Femur (tissue), 1 donor: ENCODE results near the gene CTBP2.
"Not testable (repeated sequence)": the region's sequence is repeated elsewhere in the genome, so short reads cannot be mapped to it uniquely, and the experiment has no call there.

Source experiments
- DNase-seq: peaks from one replicate; pipeline ENCODE4 v3.0.0-alpha.2; 2017

CTBP2 gene

DNA sequence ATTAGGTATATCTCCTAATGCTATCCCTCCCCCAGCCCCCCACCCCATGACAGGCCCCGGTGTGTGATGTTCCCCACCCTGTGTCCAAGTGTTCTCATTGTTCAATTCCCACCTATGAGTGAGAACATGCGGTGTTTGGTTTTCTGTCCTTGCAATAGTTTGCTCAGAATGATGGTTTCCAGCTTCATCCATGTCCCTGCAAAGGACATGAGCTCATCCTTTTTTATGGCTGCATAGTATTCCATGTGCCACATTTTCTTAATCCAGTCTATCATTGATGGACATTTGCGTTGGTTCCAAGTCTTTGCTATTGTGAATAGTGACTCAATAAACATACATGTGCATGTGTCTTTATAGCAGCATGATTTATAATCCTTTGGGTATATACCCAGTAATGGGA is 18.7 kb upstream of the CTBP2 start:
- DNase-seq = not testable (repeated sequence)

DNA sequence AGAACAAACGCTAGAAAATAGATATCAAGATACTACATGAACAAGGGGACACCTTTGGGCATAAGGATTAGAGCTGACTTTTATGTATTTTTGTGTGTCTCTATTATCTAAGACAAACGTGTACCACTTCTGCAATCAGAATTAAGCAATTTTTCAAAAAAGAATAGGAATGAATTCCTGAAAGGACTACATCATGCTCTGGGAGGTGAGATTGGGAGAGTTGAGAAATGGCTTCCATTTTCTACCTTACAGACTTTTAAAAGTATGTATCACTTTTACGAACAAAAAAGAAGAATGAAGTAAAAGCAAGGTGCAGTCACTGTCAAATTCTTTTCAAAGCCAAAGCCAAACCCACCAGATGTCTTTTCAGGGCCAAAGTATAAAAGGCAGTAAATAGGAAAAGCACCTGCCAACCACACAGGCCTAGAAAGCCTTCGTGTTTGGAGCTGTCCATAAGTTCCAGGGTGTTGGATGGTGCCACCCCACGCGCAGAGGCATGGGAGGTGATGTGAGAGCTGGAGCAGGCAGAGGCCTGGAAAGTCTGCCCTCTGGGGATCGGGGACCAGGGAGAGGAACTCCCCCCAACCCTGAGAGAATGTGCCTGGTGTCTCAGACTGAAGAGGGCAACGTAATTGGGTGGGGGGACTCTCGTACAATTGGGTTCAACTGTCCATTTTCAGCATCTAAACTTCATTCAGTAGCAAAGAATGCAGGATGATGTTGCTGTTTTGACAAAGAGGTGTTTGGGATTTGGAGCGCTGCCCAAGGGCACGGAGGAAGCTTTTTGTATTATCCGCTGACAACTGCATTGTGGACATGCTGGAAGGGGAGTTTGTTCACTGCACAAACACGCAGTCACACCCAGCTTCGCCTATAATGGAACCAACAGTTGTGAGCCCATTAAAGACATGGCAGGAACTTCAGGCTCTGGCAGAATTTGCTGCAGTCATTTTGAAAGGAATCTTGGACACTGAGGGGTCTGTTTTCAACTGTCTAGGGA is 17.6 kb upstream of the CTBP2 start:
- DNase-seq = no peak

DNA sequence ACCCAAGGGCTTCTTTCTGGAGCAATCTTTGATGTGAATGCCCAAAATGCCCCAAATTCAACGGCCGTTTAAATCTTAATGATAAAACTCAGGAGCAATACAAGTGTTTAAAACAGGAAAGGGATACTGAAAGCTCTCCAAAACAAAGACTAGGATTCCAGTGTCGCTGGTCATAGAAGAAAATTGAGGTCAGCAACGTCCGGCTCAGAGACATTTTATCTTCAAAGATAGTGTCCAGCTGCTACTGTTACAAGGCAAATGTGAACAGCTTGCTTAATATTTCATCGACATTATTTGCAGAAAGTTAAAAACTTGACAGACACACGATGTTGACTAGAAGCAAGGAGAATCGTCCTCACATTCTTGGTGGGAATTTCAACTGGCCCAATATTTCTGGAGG is 15.4 kb upstream of the CTBP2 start:
- DNase-seq = no peak

DNA sequence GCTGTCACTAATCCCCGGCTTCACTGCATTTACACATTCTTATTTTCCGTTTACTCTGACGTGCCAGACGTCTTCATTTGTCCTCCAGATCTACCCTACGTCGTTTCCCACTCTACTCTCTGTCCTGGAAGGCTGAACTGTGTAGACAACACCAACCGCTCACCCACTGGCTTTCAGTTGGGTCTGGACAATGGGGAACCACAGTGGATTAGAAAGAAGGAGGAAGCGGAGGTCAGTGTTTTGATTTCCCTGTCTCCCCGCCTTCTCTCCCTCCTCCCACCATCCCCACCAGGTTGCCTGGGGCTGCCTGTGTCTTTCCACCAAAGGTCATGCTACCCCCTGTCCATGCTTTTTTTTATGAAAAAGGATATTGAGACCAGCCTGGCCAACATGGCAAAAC is 14.0 kb upstream of the CTBP2 start:
- DNase-seq = no peak

DNA sequence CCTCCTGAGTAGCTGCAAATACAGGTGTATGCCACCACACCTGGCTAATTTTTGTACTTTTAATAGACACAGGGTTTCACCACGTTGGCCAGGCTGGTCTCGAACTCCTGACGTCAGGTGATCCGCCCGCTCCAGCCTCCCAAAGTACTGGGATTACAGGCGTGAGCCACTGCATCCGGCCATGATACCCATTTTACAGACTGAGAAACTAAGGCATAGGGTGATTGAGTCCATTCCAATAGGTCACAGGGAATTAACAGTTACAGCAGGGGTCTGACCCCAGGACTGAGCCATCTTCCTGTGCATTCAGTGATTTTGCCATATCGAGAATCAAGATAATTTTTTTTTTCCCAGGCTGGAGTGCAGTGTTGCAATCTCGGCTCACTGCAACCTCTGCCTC is 12.3 kb upstream of the CTBP2 start:
- no peak for DNase-seq

DNA sequence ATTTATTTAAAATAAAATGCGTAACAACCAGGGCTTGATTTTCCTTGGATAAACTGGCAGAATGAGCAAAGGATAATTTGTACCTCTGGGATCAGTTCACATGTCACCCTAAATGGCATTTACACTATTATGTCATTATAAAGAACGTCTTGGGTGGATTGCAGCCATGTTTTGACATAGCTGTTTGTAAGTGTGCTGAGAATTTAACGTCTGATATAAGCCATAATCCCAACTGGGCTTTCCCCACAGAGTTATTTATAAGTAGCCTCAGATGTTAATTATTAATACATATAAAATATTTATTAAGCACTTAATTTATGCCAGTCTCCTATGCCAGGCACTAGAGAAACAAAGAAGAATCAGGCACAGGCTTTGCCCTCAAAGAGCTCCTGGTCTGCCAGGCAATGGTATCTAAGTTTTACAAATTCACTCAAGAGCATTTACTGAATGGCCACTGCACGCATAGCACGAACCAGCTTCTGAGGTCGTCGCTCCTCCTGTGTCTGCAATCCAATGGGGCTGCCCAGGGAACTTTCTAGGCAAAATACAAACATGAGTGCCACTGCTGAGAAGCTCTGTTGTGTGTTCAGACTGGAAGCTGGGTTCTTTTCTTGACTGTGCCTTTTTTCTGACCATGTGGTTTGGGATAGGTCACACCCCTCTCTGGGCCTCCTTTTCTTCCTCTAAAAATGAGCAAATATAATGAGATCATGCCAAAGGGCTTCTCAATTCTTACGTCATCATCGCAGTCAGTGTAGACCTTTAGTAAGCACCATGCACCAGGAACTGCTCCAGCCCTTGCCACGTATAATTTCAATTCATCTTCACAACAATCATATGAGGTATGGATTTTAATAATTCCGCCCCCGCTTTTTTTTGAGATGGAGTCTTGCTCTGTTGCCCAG is 11.3 kb upstream of the CTBP2 start:
- DNase-seq = no peak

DNA sequence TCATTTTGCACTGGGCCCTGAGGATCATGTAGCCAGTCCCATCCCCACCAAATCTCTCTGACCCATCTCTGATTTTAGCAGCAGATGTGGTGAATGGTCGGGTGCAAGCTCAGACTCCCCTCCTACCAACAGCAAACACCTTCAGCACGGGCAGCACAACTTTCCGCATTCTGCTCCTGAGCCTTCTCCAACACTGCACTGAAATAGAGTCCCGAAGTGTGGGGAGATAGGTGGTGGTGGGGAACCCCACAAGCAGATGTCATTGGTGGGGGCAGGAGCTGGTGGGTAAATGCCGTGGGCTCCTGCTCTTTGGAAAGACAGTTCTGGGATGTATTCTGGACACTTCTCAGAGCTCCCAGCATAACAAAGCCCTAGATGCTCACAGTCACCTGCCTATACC is 9.6 kb upstream of the CTBP2 start:
- DNase-seq = no peak

DNA sequence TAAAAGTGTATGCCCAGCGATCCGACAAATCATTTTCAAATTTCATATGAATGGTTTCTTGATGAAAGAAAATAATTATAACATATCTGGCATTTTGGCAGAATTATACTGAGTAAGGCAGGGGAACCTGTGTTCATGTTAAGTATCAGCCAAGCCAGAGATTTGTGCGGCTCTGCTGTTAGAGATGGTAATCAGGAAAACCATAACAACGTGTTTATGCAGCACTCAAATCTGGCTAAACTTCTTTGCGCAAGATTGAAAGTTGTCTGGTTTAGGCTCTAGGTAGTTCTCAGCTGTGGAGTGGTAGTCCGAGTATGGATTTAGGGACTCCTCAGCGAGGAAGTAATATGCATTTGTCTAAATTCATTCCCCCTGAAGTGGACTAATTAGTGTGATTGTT is 8.9 kb upstream of the CTBP2 start:
- DNase-seq = no peak

DNA sequence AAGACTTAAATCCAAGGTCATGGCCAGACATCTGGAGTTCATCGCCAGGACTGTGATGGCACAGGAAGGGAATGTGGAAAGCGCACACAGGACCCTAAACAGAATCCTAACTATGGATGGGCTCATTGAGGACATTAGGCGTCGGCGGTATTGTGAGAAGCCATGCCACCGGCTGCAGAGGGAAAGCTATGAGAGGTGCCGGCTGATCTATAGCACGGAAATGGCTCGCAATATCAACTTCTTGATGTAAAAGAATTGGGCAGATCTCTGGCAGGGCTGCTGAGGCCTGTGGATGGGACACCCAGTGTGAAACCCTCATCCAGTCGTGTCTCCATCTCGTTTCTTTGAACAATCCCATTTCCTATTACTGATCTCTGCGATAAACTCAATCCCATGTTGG is 6.3 kb upstream of the CTBP2 start:
- DNase-seq = no peak

DNA sequence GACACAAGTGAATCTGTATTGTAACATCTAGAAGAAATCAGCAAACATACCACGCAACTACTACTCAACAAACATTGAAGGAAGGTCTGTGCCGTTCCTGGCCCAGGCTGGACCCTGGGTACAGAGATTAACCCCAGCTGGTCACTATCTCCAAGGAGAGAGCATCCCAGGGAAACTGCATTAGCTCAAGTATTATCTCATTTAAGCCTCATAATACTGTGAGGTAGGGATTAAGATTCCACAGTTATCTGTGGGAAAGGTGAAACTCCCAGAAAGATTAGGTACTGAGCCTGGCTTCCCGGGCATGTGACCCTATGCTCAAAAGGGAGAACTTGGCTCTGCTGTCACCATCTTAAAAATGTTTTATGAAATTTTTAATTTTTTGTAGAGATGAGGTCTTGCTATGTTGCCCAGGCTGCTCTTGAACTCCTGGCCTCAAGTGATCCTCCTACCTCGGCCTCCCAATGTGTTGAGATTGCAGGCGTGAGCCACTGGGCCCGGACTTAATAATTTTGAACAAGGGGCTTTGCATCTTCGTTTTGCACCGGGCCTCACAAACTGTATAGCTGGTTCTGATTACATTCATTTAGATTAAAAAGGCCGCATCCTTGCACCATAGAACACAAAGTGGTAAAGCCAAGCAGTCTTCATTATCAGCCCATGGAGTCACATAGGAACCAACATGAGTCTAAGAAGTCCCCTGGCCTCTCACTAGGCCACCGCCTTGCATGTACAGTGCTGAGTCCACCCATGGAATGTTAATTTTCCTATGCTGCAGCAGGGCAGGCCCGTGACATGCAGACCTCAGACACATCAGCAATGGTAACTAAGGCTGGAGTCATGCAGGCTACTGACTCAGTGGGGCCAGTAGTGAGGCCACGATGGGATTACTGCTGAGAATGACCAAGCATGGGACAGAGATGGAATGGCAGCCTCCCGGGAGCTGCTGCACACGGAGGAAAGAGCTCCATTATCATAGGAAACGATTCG is 5.5 kb upstream of the CTBP2 start:
- DNase-seq = no peak

DNA sequence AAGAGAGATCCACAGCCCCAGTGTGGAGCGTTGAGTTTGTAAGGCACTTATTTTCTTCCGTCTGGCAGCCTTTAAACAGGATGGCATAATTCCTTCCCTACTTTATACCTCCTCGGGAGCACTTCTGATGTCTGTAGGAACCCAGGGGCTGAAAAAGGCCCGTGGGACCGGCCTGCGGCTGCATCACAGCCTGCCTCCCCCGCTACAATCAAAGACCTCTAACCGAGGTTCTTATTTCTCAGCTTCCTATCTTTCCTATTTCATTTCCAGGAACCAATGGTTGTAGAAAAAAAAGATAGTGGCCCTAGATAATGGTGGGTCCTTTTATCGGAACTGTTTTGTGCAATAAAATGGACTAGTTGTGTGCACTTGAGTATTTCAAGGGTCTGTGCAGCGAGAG is 4.1 kb upstream of the CTBP2 start:
- no peak for DNase-seq

DNA sequence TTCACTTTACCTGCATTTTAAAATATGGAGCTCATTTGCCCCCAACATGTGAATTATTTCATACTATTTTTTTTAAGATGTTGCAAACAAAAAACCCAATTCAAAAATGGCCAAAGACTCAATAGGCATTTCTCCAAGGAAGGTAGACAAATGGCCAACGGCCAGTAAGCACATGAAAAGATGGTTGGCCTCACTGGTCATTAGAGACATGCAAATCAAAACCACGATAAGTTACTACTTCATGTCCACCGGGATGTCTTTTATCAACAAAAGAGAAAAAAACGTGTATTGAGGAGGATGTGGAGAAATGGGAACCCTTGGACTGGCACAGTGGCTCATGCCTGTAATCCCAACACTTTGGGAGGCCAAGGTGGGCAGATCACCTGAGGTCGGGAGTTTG is 3.4 kb upstream of the CTBP2 start:
- no peak for DNase-seq

DNA sequence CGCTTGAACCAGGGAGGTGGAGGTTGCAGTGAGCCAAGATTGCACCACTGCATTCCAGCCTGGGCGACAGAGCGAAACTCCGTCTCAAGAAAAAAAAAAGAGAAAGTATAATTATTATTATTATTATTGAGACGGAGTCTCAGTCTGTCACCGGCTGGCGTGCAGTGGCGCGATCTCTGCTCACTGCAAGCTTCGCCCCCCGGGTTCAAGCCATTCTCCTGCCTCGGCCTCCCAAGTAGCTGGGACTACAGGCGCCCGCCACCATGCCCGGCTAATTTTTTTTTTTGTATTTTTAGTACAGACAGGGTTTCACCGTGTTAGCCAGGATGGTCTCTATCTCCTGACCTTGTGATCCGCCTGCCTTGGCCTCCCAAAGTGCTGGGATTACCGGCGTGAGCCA is 2.9 kb upstream of the CTBP2 start:
- not testable (repeated sequence) for DNase-seq

DNA sequence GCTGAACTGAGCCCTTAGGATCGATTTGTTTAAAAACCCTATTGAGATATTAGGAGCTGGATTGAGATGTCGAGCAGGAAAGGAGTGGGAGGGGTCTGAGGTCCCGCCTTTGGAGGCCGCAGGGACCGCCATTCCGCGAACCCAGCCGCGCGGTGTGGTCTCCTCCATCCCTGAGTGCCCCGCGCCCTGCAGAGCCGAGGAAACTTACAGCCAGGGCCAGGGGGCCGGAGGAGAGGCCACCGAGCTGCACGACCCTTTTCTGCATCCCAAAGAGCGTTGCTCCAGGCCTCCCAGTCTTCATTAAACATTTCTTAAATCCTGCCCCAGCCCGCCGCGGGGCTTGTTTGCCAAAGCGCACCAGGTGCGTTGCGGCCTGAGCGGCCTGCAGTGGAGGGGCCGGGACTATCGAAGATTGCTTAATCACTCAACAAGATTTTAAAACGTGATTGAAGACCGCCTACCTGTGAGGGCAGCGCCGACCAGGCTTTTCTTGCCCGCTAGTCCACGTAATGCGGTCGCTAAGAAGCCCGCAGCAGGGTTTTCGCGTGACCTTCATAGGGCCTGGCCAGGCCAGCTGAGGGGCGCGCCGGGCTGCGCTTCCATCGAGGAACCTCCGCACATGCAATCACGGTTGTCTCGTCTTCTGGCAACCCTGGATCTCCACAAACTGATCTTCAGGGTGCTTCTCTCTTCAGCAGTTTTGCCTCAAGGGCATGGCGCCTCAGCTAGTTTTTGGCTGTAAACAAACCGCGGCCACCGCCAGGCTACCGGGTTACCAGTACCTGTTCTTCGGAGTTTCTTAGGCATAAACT is 2.0 kb upstream of the CTBP2 start:
- no peak for DNase-seq

DNA sequence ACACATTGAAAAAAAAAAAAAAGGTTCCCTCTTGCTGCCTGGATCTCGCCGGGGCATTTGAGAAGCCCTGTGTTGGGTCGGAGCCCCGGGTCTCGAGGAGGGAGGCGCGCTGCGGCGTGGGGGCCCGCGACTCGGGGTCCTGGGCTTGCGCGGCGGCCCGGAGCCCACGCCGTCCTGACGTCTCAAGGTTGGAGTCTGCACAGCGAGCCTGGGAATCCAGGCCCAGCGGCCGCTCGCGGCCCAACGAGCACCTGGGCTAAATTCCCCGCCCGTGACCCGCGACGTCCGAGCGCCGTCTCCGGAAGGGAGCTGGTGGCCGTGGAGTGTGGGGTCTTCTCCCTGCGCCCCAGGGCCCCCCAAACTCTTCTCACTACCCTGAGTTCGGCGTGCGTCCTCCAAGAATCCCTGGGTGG is 1.4 kb upstream of the CTBP2 start:
- no peak for DNase-seq

DNA sequence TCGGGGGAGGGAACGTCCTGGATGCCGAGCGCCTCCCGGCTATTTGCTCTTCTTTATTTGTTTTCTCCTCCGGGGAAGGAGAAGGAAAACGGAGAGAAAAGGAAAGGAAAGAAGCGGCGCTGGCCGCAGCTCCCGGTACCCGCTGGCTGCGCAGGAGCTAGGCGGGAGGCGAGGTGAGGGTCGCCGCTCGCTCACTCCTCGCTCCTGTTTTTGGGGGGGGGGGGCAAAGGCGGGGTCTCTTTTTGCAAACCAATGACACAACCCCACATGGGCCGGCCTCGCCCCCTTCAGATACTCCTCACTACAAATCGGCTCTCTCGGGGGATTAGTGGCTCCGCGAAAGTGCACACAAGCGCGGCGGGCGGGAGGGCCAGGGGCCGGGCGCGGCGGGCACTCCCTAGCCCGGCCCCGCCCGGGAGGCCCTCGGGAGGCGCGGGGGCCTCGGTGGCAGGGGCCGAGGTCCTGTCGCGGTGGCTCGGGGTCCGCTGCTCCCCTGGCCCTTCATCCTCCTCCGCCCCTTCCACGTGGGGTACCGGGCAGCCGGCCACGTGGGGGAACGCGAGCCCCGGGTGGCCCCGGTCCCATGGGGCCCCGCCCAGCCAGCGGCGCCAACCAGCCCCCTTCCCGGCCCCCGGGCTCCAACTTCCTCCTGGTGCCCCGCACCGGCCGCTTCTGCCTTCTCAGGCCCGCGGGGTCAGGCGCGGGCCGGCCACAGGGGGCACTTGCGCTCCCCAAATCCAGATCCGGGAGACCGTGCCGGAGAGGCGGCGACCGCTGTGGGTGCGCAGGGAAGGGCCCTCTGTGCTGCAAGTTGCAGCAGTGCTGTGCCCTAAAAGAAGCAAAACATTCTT is 718 bp upstream of the CTBP2 start:
- DNase-seq = peak; percentile 90

DNA sequence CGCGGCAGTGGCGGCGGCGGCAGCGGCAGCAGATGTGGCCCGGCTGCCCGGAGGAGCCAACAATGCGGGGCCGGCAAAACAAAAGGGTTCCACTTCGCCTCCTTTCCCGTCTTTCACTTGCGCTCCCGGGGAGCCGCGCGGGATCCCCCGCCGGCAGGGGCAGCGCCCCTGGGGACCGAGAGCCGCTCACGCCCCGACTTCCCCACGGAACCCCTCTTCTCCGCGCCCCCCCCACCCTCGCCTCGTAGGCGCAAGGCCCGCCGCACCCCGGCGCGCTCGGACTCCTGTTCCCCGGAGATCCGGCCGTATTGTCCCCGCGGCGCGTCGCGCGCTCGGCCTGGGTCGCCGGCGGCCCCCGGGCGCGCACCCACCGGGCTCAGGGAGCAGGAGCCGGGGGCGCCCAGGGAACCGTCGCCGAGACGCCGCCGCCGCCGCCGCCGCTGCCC is 854 bp downstream of the CTBP2 start:
- DNase-seq = peak; percentile 49

DNA sequence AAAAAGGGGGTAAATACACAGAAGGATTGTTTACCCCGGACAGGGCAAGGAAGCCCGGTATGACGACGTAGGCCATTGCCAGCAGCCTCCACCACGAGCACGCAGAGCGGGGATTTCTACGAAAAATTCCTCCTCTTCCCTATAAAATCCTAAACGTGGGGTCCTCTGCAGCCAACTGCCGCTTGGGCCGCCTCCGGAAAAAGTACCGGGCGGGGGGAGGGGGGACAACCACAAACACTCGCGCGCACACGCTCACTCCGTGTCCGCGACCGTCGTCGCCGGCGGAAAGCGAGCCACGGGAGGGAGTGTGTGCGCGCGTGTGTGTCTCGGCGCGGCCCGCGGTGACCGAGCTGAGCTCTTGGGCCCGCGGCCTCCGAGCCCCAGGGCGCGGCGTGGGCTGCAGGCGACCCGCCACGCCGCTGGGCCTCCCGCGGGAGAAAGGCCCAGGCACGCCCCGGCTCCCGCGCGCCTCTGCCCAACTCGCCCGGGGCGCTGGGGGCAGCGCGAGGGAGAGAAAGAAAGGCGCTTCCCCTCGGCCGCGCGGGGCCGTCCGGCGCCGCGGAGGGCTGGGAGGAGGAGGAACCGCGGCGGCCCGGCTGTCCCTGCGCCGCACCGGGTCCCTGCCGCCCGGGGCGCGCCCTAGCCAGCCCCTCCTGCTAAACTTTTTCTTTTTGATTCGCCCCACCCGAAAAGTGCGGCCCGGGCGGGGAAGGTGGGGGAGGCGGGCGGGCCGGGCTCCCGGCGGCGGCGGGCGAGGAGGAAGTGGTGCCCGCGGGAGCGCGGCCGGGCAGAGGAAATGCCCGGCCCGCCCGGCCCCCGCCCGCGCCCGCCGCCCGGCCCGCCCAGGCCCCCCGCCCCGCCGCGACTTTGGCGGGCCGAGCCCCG is 1.5 kb downstream of the CTBP2 start:
- peak; percentile 80 for DNase-seq

DNA sequence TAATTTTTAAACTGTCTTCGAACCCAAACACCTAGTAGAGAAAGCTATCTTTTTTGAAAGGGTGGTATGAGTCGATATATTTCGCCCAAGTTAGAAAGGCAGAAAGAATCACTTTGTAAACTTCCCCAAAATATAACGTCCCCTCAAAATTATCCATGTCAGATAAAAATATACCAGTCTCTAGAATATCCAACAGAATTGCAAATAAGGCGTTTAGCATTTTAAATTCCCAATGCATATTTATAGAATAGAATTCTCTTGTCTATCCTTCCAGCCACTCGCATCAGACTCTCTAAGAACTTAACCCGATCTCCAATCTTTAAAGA is 2.1 kb downstream of the CTBP2 start:
- DNase-seq = no peak

DNA sequence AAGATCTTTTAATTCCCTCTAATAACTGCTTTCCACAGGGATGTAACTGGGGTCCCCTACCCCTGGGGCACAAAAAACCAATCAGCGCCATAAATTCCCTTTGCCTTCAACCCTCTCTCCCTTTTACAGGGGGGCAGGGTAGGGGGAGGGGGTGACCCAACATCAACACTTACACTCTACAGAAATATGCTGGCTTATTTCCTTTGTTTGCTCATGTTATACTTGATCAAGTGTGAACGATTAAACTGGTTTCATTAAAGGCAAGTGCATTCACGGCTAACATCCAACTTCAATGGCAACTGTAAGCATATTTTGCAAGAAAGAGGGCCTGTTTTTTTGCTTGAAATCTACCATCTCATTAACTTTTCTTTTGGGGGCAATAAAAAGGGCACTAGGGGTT is 2.9 kb downstream of the CTBP2 start:
- no peak for DNase-seq
